ENCODE measurements around the gene SMIM41. TPM values are rescaled to one million over a fixed set of nuclear protein-coding genes. Genes with fewer than 3 reads are reported as not detected.

The SMIM41 gene
- total and polyA plus RNA-seq, 10 of the 15 experiments (the other 5 are each of a cell fraction or from before 2014, with no cell fraction given): not detected

GRCh38 chr12:52091869-52092268 lies 12.4 kb downstream of the SMIM41 start:
- ATAC-seq (no peak), DNase-seq (ENCODE audit: low read depth, low spot score) (no peak), FAIRE-seq (no peak)
- RAD21 ChIA-PET (ENCODE audit: unreplicated experiment): no interaction called here
- WGBS (ENCODE audit: insufficient coverage, insufficient replicate concordance, low lambda C conversion rate, missing lambda C conversion rate): 71% methylated on average over 8 of the region's 8 CpGs
- Histone ChIP-seq H2AFZ (ENCODE audit: control insufficient read depth, low read depth, low read length) (no peak overlapping the region), H3K36me3 (ENCODE audit: control insufficient read depth in 2 of 2, insufficient read depth in 2 of 2, low read length in 1 of 2) (no peaks in the 10 kb centered on the region), H4K20me1 (ENCODE audit: control insufficient read depth, insufficient read depth) (no peaks in the 10 kb centered on the region), H3K4me3 (no peak overlapping the region), H3K27me3 (replicated peaks in 1 of 2; ENCODE audit: control insufficient read depth in 2 of 2, insufficient read depth in 2 of 2, low read length in 1 of 2) (no peaks in the 10 kb centered on the region; a peak in 1 of 4 replicates), H3K4me1 (ENCODE audit: control insufficient read depth, insufficient read depth, low read length) (peaks cover 8% of the 10 kb centered on the region), H3K4me2 (ENCODE audit: control insufficient read depth, insufficient read depth) (no peak overlapping the region), H3K9ac (ENCODE audit: control insufficient read depth, insufficient read depth, low read length) (no peak overlapping the region), H3K9me3 (replicated peaks; ENCODE audit: control insufficient read depth, insufficient read depth, low read length) (no peaks in the 10 kb centered on the region), H3K27ac (ENCODE audit: control insufficient read depth, insufficient read depth) (no peak overlapping the region), H3K79me2 (ENCODE audit: control insufficient read depth, insufficient read depth, low read length) (no peaks in the 10 kb centered on the region)
- POLR2A ChIA-PET: interaction anchor here (0.8 kb wide), 1 partner anchor 14 kb away, joined by 4 read pairs; no protein-coding TSS in a partner anchor
- SMC1A ChIA-PET (ENCODE audit: uncharacterized antibody, unreplicated experiment): interaction anchor here (1.9 to 12.5 kb wide), 2 partner anchors 25 to 63 kb away, joined by 10 to 322 read pairs; no protein-coding TSS in a partner anchor
- in situ Hi-C loops (cut with MboI): no loop called here
- TF ChIP-seq POLR2AphosphoS5 (IDR thresholded peaks at IDR 0.05; ENCODE audit: low read length) (no peak), MEF2A (IDR thresholded peaks at IDR 0.05; ENCODE audit: insufficient read depth, low read depth, low read length) (no peak), SMARCA5 (IDR thresholded peaks at IDR 0.05) (no peak), ZZZ3 (IDR thresholded peaks at IDR 0.05; ENCODE audit: control insufficient read depth, insufficient read length, low read depth) (no peak)
- CTCF ChIA-PET: interaction anchor here (1.1 to 13.1 kb wide), 3 partner anchors 26 to 121 kb away, joined by 3 to 622 read pairs (median 143); no protein-coding TSS in a partner anchor
- BruUV-seq (replicated peaks): no TSS peak
- intact Hi-C loops (cut with micrococcal nuclease; ENCODE audit: unreplicated experiment): no loop called here

DNA sequence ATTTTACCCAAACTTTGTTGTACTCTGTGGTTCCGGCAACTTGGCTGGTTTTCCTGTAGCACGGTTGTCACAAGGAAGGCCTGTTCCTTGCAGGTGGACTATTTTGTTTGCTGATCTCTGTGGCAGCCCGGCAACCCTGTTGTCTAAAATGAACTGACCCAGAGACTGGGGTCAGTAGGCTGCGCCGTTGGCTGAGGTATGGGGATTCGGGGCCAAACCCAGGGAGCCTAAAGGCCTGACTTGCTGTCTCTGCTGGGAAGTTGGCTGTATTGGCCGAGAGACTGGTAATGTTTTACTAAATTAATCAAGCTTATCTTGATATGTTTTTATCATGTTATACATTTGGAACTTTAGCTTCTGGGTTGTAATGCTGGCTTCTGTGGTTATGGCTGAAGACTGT lies 13.8 kb downstream of the SMIM41 start:
- Histone ChIP-seq H3K4me1 (ENCODE audit: control insufficient read depth, insufficient read depth, low read length) (peaks cover 4% of the 10 kb centered on the region), H3K27ac (ENCODE audit: control insufficient read depth, insufficient read depth) (no peak overlapping the region), H3K9ac (ENCODE audit: control insufficient read depth, insufficient read depth, low read length) (no peak overlapping the region), H3K36me3 (ENCODE audit: control insufficient read depth in 2 of 2, insufficient read depth in 2 of 2, low read length in 1 of 2) (no peaks in the 10 kb centered on the region), H2AFZ (ENCODE audit: control insufficient read depth, low read depth, low read length) (no peak overlapping the region), H3K4me3 (no peak overlapping the region), H3K79me2 (ENCODE audit: control insufficient read depth, insufficient read depth, low read length) (no peaks in the 10 kb centered on the region), H4K20me1 (ENCODE audit: control insufficient read depth, insufficient read depth) (no peaks in the 10 kb centered on the region), H3K27me3 (replicated peaks in 1 of 2; ENCODE audit: control insufficient read depth in 2 of 2, insufficient read depth in 2 of 2, low read length in 1 of 2) (no peaks in the 10 kb centered on the region; a peak in 1 of 4 replicates), H3K9me3 (replicated peaks; ENCODE audit: control insufficient read depth, insufficient read depth, low read length) (no peaks in the 10 kb centered on the region), H3K4me2 (ENCODE audit: control insufficient read depth, insufficient read depth) (no peak overlapping the region)
- ChIA-PET CTCF (interaction anchor here (1.4 to 1.9 kb wide), 2 partner anchors 8 to 23 kb away, joined by 6 to 9 read pairs; no protein-coding TSS in a partner anchor), POLR2A (interaction anchor here (0.6 kb wide), 1 partner anchor 1094 kb away, joined by 3 read pairs; no protein-coding TSS in a partner anchor), SMC1A (ENCODE audit: uncharacterized antibody, unreplicated experiment) (interaction anchor here (0.6 to 1.7 kb wide), 4 partner anchors 9 to 68 kb away, joined by 3 to 7 read pairs (median 4); no protein-coding TSS in a partner anchor), RAD21 (ENCODE audit: unreplicated experiment) (interaction anchor here (1.2 kb wide), 1 partner anchor 68 kb away, joined by 3 read pairs; no protein-coding TSS in a partner anchor)
- TF ChIP-seq SMARCA5 (IDR thresholded peaks at IDR 0.05): no peak
- no peak for TF ChIP-seq ZSCAN29 (IDR thresholded peaks at IDR 0.05)
- no peak for TF ChIP-seq SKIL (IDR thresholded peaks at IDR 0.05; ENCODE audit: low read depth, poor library complexity, severe bottlenecking)
- TF ChIP-seq, protein P1, sequence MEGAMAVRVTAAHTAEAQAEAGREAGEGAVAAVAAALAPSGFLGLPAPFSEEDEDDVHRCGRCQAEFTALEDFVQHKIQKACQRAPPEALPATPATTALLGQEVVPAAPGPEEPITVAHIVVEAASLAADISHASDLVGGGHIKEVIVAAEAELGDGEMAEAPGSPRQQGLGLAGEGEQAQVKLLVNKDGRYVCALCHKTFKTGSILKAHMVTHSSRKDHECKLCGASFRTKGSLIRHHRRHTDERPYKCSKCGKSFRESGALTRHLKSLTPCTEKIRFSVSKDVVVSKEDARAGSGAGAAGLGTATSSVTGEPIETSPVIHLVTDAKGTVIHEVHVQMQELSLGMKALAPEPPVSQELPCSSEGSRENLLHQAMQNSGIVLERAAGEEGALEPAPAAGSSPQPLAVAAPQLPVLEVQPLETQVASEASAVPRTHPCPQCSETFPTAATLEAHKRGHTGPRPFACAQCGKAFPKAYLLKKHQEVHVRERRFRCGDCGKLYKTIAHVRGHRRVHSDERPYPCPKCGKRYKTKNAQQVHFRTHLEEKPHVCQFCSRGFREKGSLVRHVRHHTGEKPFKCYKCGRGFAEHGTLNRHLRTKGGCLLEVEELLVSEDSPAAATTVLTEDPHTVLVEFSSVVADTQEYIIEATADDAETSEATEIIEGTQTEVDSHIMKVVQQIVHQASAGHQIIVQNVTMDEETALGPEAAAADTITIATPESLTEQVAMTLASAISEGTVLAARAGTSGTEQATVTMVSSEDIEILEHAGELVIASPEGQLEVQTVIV (IDR thresholded peaks at IDR 0.05; ENCODE audit: borderline replicate concordance, partially characterized antibody): no peak
- TF ChIP-seq HDGF (IDR thresholded peaks at IDR 0.05): no peak
- no peak for TF ChIP-seq SREBF2 (IDR thresholded peaks at IDR 0.05; ENCODE audit: low read length)
- TF ChIP-seq TARDBP (IDR thresholded peaks at IDR 0.05; ENCODE audit: borderline replicate concordance): no peak
- TF ChIP-seq MTA2 (IDR thresholded peaks at IDR 0.05; ENCODE audit: low read depth): no peak
- TF ChIP-seq SIN3A (IDR thresholded peaks at IDR 0.05; ENCODE audit: low read depth, low read length): no peak
- TF ChIP-seq CREM (IDR thresholded peaks at IDR 0.05; ENCODE audit: low read depth): no peak
- TF ChIP-seq RB1 (IDR thresholded peaks at IDR 0.05; ENCODE audit: borderline replicate concordance): no peak
- TF ChIP-seq HDAC6 (IDR thresholded peaks at IDR 0.05; ENCODE audit: unreplicated experiment): no peak
- 73% methylated on average over 7 of the region's 7 CpGs for WGBS (ENCODE audit: insufficient coverage, insufficient replicate concordance, low lambda C conversion rate, missing lambda C conversion rate)
- in situ Hi-C loops (cut with MboI): no loop called here
- FAIRE-seq: no peak
- intact Hi-C loops (cut with micrococcal nuclease; ENCODE audit: unreplicated experiment): no loop called here
- BruUV-seq (replicated peaks): no TSS peak
- no peak for DNase-seq (ENCODE audit: low read depth, low spot score)
- no peak for ATAC-seq
